Fibroblast of lung (primary cell): ENCODE data around the gene ZBTB7C. TPM values are rescaled to one million over a fixed set of nuclear protein-coding genes. Genes with fewer than 3 reads are reported as not detected.

Source experiments
- DNase-seq, 2 donors: peaks; one replicate each; pipeline versions ENCODE4 v3.0.0 to v3.0.0-alpha.2; 2010; ENCODE audit warnings: low read depth in 2 of 2
- H2AFZ ChIP-seq: 2 replicates; pipeline ENCODE4 v1.5.1; 2012; ENCODE audit warnings: low read length, control low read depth, inconsistent platforms
- H3K27ac ChIP-seq: 2 replicates; pipeline ENCODE4 v1.5.1; 2011; ENCODE audit warnings: low read length, control low read depth; ENCODE audit not compliant: insufficient read depth
- H3K27me3 ChIP-seq: 2 replicates; pipeline ENCODE4 v1.5.1; 2011; ENCODE audit warnings: mild to moderate bottlenecking, low read length; ENCODE audit not compliant: control insufficient read depth, insufficient read depth
- H3K36me3 ChIP-seq: 2 replicates; pipeline ENCODE4 v1.5.1; 2011; ENCODE audit warnings: low read length; ENCODE audit not compliant: control insufficient read depth, insufficient read depth
- H3K4me1 ChIP-seq: 2 replicates; pipeline ENCODE4 v1.5.1; 2011; ENCODE audit warnings: low read length; ENCODE audit not compliant: control insufficient read depth, insufficient read depth; ENCODE audit errors: extremely low read depth
- H3K4me2 ChIP-seq: 2 replicates; pipeline ENCODE4 v1.5.1; 2011; ENCODE audit warnings: low read length, control low read depth; ENCODE audit not compliant: insufficient read depth; ENCODE audit errors: extremely low read depth
- H3K4me3 ChIP-seq, 4 experiments: fragments of 200-600 bp in 1 of 4; sonication (generic) in 1 of 4; replicated peaks in 1 of 4; 2 replicates each; pipeline ENCODE4 v1.5.1; 2011 to 2016; ENCODE audit warnings: low read length in 4 of 4, low read depth in 3 of 4, mild to moderate bottlenecking in 3 of 4, control low read depth in 2 of 4, inconsistent platforms in 1 of 4, mixed read lengths in 1 of 4; ENCODE audit not compliant: insufficient read depth in 1 of 4; ENCODE audit errors: control extremely low read depth in 1 of 4
- H3K79me2 ChIP-seq: 2 replicates; pipeline ENCODE4 v1.5.1; 2012; ENCODE audit warnings: mild to moderate bottlenecking, low read length, inconsistent platforms; ENCODE audit not compliant: control insufficient read depth, insufficient read depth
- H3K9ac ChIP-seq: 2 replicates; pipeline ENCODE4 v1.5.1; 2011; ENCODE audit warnings: mild to moderate bottlenecking, low read length, control low read depth; ENCODE audit not compliant: insufficient read depth
- H3K9me3 ChIP-seq: 2 replicates; pipeline ENCODE4 v1.5.1; 2012; ENCODE audit warnings: low read depth, low read length; ENCODE audit not compliant: control insufficient read depth, insufficient read depth
- H4K20me1 ChIP-seq: 2 replicates; pipeline ENCODE4 v1.5.1; 2011; ENCODE audit warnings: low read length; ENCODE audit not compliant: control insufficient read depth, insufficient read depth; ENCODE audit errors: extremely low read depth
- EZH2 ChIP-seq: IDR thresholded peaks from 2 replicates; pipeline ENCODE4 v1.5.1; 2012; ENCODE audit warnings: low read length, control low read depth, mild to moderate bottlenecking; ENCODE audit errors: missing control alignments
- polyA plus RNA-seq, 2 donors: library from polyadenylated mRNA; depleted of rRNA in 1 of 2; stranded (reverse) in 1 of 2; unstranded in 1 of 2; fragments of >200 nt; gene quantifications; 2 replicates each; pipeline ENCODE4 v1.2.1, GENCODE V29; 2011 to 2012; ENCODE audit warnings: missing spikeins in 1 of 2
- total RNA-seq: library from RNA; depleted of rRNA; stranded (reverse); fragments of >200 nt; gene quantifications from 2 replicates; pipeline ENCODE4 v1.2.1, GENCODE V29; 2014
- TF ChIP-seq, protein P1 (sequence below), 2 donors: IDR thresholded peaks in 1 of 2; conservative IDR thresholded peaks in 1 of 2; 1 replicate in 1 of 2; 2 replicates in 1 of 2; pipeline ENCODE4 v1.5.1; 2011 to 2012; ENCODE audit warnings: low read length in 2 of 2, control low read depth in 1 of 2, inconsistent platforms in 1 of 2, low read depth in 1 of 2, mild to moderate bottlenecking in 1 of 2

Gene ZBTB7C
- total and polyA plus RNA-seq, 2 donors (not counting 1 experiment from before 2014, with no cell fraction given): 0.19 to 0.33 TPM

DNA sequence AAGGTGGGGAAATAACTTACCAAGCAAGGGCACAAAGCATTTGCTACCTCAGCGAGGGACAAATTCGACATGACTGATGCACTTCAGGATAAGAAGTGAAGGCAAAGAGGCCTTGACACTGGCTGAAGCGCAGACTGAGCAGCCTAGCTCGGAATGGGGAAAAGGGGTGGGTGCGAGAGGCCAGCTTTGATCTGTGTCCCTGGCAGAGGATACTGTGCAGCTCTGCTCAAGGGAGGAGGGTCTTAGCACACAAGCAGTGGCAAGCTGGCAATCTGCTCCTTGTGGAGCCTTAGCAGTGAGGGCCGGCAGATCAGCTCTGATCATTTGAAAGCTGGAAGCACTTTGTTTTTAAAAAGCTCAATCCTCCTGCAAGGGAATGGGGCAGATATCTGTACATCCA is 222.3 kb downstream of the ZBTB7C start:
- H3K9me3 ChIP-seq: no peaks in the 10 kb centered on the region
- no peak for TF ChIP-seq EZH2
- TF ChIP-seq, protein P1, sequence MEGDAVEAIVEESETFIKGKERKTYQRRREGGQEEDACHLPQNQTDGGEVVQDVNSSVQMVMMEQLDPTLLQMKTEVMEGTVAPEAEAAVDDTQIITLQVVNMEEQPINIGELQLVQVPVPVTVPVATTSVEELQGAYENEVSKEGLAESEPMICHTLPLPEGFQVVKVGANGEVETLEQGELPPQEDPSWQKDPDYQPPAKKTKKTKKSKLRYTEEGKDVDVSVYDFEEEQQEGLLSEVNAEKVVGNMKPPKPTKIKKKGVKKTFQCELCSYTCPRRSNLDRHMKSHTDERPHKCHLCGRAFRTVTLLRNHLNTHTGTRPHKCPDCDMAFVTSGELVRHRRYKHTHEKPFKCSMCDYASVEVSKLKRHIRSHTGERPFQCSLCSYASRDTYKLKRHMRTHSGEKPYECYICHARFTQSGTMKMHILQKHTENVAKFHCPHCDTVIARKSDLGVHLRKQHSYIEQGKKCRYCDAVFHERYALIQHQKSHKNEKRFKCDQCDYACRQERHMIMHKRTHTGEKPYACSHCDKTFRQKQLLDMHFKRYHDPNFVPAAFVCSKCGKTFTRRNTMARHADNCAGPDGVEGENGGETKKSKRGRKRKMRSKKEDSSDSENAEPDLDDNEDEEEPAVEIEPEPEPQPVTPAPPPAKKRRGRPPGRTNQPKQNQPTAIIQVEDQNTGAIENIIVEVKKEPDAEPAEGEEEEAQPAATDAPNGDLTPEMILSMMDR (conservative IDR thresholded peaks at IDR 0.05 in 1 of 2, IDR thresholded peaks at IDR 0.05 in 1 of 2; ENCODE audit: low read depth in 1 of 2, low read length in 2 of 2): no peak
- no peaks in the 10 kb centered on the region for H3K79me2 ChIP-seq
- H3K27me3 ChIP-seq: no peaks in the 10 kb centered on the region
- H3K4me2 ChIP-seq: no peak overlapping the region
- H3K4me3 ChIP-seq: no peak overlapping the region
- no peak overlapping the region for H3K27ac ChIP-seq
- no peak overlapping the region for H3K9ac ChIP-seq
- no peak overlapping the region for H2AFZ ChIP-seq
- no peaks in the 10 kb centered on the region for H3K4me1 ChIP-seq
- no peaks in the 10 kb centered on the region for H3K36me3 ChIP-seq
- no peaks in the 10 kb centered on the region for H4K20me1 ChIP-seq
- no peak for DNase-seq

DNA sequence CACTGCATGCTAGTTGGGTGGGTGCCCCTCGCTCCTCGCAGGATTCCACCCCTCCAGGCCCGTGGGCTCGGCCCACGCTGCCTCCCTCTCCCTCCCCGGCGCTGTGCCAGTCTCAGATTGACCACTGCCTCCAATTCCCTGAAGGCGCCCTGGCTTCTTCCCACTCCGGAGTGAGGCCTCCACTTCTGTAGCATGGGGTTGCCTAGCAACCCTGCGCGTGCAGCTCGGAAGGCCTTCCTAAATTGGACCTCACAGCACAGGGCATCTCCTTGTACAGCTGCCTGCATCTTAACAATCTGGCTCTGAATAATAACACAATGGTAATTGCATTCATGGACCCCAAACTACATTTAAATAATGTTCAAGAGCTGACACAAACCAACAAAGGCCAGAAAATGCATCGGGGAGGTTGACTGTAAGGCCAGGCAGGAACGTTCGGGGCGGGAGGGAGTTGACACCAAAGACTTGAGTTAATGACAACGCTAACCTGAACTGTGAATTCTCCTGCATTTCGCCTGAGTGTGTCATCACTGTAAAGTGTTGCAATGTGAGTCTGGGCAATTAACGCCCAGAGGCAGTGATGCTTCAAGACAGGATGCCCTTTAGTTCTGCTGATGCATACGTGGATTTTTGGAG is 222.9 kb downstream of the ZBTB7C start:
- no peak for TF ChIP-seq EZH2
- TF ChIP-seq, protein P1 (conservative IDR thresholded peaks at IDR 0.05 in 1 of 2, IDR thresholded peaks at IDR 0.05 in 1 of 2; ENCODE audit: low read depth in 1 of 2, low read length in 2 of 2): no peak
- H3K4me1 ChIP-seq: no peaks in the 10 kb centered on the region
- H3K27ac ChIP-seq: no peak overlapping the region
- no peaks in the 10 kb centered on the region for H3K79me2 ChIP-seq
- no peak overlapping the region for H3K4me2 ChIP-seq
- no peaks in the 10 kb centered on the region for H3K36me3 ChIP-seq
- no peak overlapping the region for H3K9ac ChIP-seq
- no peak overlapping the region for H2AFZ ChIP-seq
- no peak for DNase-seq
- no peaks in the 10 kb centered on the region for H3K27me3 ChIP-seq
- no peaks in the 10 kb centered on the region for H3K9me3 ChIP-seq
- H4K20me1 ChIP-seq: no peaks in the 10 kb centered on the region
- H3K4me3 ChIP-seq: no peak overlapping the region

DNA sequence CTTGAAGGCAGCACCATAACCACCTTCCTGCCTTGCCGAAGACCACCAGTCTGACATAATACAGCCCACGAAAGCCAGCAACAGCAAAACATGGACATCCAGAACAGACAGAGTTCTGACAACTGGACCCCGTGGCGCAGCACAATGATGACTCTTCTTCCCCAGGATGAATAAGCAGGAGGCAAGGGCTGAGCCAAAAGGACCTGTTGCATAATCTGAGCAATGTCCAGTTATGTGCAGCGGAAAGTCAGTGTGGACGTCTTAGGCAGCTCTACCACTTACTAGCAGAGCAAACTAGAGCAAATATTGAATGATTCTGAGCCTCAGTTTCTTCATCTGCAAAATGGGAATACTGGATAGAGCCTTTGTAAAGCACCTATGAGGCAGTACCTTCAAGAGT is 225.1 kb downstream of the ZBTB7C start:
- Histone ChIP-seq H3K27ac (no peak overlapping the region), H2AFZ (no peak overlapping the region), H3K36me3 (no peaks in the 10 kb centered on the region), H3K27me3 (no peaks in the 10 kb centered on the region), H3K4me3 (no peak overlapping the region), H3K79me2 (no peaks in the 10 kb centered on the region), H3K9ac (no peak overlapping the region), H4K20me1 (no peaks in the 10 kb centered on the region), H3K4me1 (no peaks in the 10 kb centered on the region), H3K4me2 (no peak overlapping the region), H3K9me3 (no peaks in the 10 kb centered on the region)
- DNase-seq: no peak
- no peak for TF ChIP-seq EZH2
- TF ChIP-seq, protein P1 (conservative IDR thresholded peaks at IDR 0.05 in 1 of 2, IDR thresholded peaks at IDR 0.05 in 1 of 2; ENCODE audit: low read depth in 1 of 2, low read length in 2 of 2): no peak
